Left ventricle myocardium inferior (tissue), 1 donor: ENCODE data around the gene GAB1. TPM values are rescaled to one million over a fixed set of nuclear protein-coding genes. Genes with fewer than 3 reads are reported as not detected.

Source experiments
- DNase-seq: peaks from one replicate; pipeline ENCODE4 v3.0.0-alpha.2; 2020
- H3K27ac ChIP-seq: fragments of 200-600 bp; replicated peaks from 2 replicates; pipeline ENCODE4 v1.8.0; 2021
- H3K27me3 ChIP-seq: fragments of 200-600 bp; 2 replicates; pipeline ENCODE4 v1.8.0; 2021; ENCODE audit warnings: low read depth
- H3K36me3 ChIP-seq: fragments of 200-600 bp; 2 replicates; pipeline ENCODE4 v1.8.0; 2021
- H3K4me1 ChIP-seq: fragments of 200-600 bp; 2 replicates; pipeline ENCODE4 v1.8.0; 2021
- H3K4me3 ChIP-seq: fragments of 200-600 bp; 2 replicates; pipeline ENCODE4 v1.8.0; 2021; ENCODE audit warnings: mild to moderate bottlenecking, moderate library complexity
- H3K9me3 ChIP-seq: fragments of 200-600 bp; replicated peaks from 2 replicates; pipeline ENCODE4 v1.8.0; 2021
- intact Hi-C: fragments of 100-400 bp; cut with micrococcal nuclease; formaldehyde crosslinking; loops from one replicate; pipeline ENCODE4 v1.11.0; 2022
- total RNA-seq: library from RNA; stranded (reverse); fragmentation: NEBNext Ultra II Directional; extraction: Animal tissue kit (Norgen Biotek cat#: 25700); gene quantifications from one replicate; pipeline ENCODE4 v1.2.1, GENCODE V29; 2021
- TF ChIP-seq, protein P1 (sequence below): fragments of 200-600 bp; IDR thresholded peaks from 2 replicates; pipeline ENCODE4 v1.8.0; 2021; ENCODE audit warnings: antibody characterized with exemption, mild to moderate bottlenecking, borderline replicate concordance
- donor health status: DM: no; HTN: yes; CAD: no; lungs with severe emphysema.

GAB1 gene
- total RNA-seq, 1 donor from 2014 or later: 87.1 TPM

- Histone ChIP-seq H3K27ac (peak overlapping the region; percentile 88), H3K9me3 (no peaks in the 10 kb centered on the region), H3K36me3 (no peaks in the 10 kb centered on the region), H3K4me1 (peaks cover 88% of the 10 kb centered on the region), H3K27me3 (no peaks in the 10 kb centered on the region), H3K4me3 (no peak overlapping the region)
- TF ChIP-seq, protein P1, sequence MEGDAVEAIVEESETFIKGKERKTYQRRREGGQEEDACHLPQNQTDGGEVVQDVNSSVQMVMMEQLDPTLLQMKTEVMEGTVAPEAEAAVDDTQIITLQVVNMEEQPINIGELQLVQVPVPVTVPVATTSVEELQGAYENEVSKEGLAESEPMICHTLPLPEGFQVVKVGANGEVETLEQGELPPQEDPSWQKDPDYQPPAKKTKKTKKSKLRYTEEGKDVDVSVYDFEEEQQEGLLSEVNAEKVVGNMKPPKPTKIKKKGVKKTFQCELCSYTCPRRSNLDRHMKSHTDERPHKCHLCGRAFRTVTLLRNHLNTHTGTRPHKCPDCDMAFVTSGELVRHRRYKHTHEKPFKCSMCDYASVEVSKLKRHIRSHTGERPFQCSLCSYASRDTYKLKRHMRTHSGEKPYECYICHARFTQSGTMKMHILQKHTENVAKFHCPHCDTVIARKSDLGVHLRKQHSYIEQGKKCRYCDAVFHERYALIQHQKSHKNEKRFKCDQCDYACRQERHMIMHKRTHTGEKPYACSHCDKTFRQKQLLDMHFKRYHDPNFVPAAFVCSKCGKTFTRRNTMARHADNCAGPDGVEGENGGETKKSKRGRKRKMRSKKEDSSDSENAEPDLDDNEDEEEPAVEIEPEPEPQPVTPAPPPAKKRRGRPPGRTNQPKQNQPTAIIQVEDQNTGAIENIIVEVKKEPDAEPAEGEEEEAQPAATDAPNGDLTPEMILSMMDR: no peak
- intact Hi-C loops: no loop called here
- DNase-seq: no peak
Observed at GRCh38 chr4:143374255-143374654, 37.6 kb downstream of the GAB1 start.

DNA sequence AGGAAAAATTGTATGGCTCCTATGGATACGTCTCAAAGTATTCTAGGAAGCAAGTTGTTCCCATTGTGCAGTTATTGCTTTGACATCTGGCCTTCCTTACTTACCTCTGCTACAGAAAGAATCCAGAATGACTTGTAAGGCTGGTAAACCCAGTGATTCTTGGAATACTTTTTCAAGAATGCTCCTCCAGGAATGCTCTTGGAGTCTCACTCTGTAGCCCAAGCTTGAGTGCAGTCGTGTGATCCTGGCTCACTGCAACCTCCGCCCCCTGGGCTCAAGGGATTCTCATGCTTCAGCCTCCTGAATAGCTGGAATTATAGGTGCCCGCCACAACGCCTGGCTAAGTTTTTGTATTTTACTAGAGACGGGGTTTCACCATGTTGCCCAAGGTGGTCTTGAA is 38.1 kb downstream of the GAB1 start:
- Histone ChIP-seq H3K27ac (peak overlapping the region; percentile 88), H3K27me3 (no peaks in the 10 kb centered on the region), H3K4me3 (no peak overlapping the region), H3K36me3 (no peaks in the 10 kb centered on the region), H3K9me3 (no peaks in the 10 kb centered on the region), H3K4me1 (peaks cover 88% of the 10 kb centered on the region)
- TF ChIP-seq, protein P1: no peak
- intact Hi-C loops: no loop called here
- no peak for DNase-seq

GRCh38 chr4:143375326-143376073 is 38.8 kb downstream of the GAB1 start:
- Histone ChIP-seq H3K4me3 (no peak overlapping the region), H3K27ac (peak overlapping the region; percentile 88), H3K4me1 (peaks cover 89% of the 10 kb centered on the region), H3K36me3 (no peaks in the 10 kb centered on the region), H3K9me3 (no peaks in the 10 kb centered on the region), H3K27me3 (no peaks in the 10 kb centered on the region)
- TF ChIP-seq, protein P1: peak; percentile 63
- DNase-seq: peak; percentile 30
- intact Hi-C loops: no loop called here

GRCh38 chr4:143377611-143378099 is 41.0 kb downstream of the GAB1 start:
- no peaks in the 10 kb centered on the region for H3K9me3 ChIP-seq
- intact Hi-C loops: no loop called here
- DNase-seq: no peak
- H3K36me3 ChIP-seq: no peaks in the 10 kb centered on the region
- TF ChIP-seq, protein P1: no peak
- no peaks in the 10 kb centered on the region for H3K27me3 ChIP-seq
- peak overlapping the region; percentile 33 for H3K4me3 ChIP-seq
- peaks cover 100% of the 10 kb centered on the region for H3K4me1 ChIP-seq
- H3K27ac ChIP-seq: peak overlapping the region; percentile 88

GRCh38 chr4:143380629-143381028 is 44.0 kb downstream of the GAB1 start:
- H3K36me3 ChIP-seq: no peaks in the 10 kb centered on the region

More at GRCh38 chr4:143380629-143381028, 44.0 kb downstream of the GAB1 start:
- Histone ChIP-seq H3K4me1 (peaks cover 100% of the 10 kb centered on the region), H3K27ac (peak overlapping the region; percentile 88), H3K27me3 (no peaks in the 10 kb centered on the region), H3K4me3 (no peak overlapping the region), H3K9me3 (no peaks in the 10 kb centered on the region)
- DNase-seq: no peak
- TF ChIP-seq, protein P1: no peak
- intact Hi-C loops: no loop called here
